ENCODE measurements around the gene SCUBE3.

SCUBE3 gene

DNA sequence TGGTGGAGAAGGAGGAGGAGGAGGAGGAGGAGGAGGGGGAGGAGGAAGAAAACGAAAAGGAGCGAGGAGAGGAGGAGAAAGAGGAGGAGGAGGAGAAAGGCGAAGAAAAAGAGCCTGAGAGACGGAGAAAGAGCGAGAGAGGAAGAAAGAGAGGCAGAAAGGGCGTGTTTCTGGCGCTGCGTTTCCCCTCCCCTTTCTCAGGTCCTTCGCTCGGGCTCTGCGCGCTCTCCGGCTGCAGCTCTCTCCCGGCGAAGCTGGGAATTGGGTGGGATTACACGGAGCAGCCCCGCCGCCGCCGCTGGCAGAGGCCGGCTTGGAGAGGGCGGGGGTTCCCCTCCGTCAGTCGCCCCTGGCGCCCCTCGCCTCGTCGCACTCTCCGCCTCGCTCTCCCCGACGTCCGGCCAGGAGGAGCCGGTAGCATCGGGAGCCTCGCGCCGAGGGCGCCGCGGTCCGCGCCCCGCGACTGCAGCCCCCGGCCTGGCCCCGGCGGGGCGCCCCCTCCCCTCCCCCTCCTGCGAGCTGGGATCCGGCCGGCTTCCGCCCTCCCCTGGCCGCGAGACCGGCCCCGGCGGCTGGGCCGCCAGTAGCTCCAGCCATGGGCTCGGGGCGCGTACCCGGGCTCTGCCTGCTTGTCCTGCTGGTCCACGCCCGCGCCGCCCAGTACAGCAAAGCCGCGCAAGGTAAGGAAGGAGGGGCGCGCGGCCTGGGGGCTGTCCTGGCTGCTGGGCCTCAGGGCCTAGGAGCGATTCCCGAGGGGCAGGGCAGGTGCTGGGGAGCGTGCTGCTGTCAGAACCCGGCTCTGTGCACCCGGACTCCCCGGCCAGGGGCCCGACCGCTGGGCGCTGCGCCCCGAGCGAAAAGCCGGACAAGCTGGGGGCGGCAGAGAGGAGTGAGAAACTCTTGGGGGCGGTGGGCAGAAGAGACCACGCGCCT, at the start of gene SCUBE3:
SCUBE3 (plus strand) TSS at position 133 of the 933 bp plus-strand sequence; CDS start at position 596, 463 bp downstream.
- no peak for DNase-seq

GRCh38 chr6:35164277-35164676, 49.5 kb upstream of the SCUBE3 start:
- DNase-seq, result no peak

GRCh38 chr6:35164868-35165267, 48.9 kb upstream of the SCUBE3 start:
- no peak for DNase-seq

DNA sequence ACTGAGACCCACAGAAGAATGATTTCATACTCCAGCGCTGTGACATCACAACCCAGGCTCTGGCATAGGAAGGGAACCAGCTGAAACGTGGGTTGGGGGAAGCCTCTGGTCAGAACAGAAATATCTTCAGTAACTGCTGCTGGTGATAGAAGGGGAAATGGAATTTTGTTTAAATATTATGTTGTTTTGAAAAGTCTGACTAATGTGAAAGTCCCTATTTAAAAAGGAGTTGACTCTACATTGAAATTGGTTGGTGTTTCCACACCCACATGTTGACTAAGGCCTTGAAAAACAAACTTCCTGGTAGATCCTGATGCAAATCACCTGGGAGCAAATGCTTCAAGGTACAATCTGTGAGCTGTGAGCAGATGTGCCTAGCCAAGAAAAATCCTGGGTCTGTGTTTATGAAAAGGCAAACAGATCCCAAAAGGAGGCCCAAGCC, 48.1 kb upstream of the SCUBE3 start:
- DNase-seq, result no peak

- DNase-seq, result no peak
Observed at GRCh38 chr6:35166116-35166515, 47.6 kb upstream of the SCUBE3 start.

GRCh38 chr6:35166520-35166919, 47.2 kb upstream of the SCUBE3 start:
- DNase-seq, result no peak

- DNase-seq, result no peak
Observed at GRCh38 chr6:35167505-35167904, 46.3 kb upstream of the SCUBE3 start.

DNA sequence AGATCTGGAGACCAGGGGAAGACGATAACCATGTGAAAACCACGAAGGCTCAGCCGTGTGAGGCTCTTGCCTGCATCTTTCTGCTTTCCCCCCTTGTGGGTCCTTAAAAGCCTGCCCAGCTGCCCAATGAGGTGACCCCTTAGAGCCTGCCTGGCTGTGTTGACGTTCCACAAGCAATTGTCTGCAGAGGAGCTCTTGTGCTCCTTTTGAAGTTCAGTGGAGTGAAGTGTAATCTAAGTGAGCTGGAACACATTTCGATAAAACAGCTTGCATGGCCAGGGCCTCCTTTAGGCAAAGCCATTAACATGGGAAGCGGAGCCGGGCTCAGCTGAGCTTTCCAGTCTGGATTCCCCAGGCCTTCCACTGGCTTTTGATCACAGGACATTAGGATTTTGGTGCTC, 45.3 kb upstream of the SCUBE3 start:
- no peak for DNase-seq

DNA sequence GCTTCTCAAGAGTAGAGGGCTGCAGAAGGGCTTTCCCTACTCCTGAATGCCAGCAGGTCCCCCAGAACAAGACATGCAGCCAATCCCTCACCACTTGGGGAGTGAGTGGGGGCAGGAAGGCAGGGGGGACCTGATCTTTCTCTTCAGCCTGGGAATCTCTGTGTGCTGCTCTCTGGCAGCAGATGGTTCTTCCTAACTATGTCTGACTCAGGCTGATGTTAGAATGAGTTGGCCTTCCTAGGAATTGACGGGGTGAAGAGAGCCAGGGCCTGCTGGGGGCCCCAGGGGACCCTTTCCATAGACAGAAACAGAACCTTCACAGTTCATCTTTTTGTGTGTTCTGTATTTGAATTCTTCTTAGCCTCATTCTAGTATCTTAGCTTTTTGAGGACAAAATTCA, 43.6 kb upstream of the SCUBE3 start:
- DNase-seq, result no peak

GRCh38 chr6:35170891-35171290, 42.9 kb upstream of the SCUBE3 start:
- no peak for DNase-seq

DNA sequence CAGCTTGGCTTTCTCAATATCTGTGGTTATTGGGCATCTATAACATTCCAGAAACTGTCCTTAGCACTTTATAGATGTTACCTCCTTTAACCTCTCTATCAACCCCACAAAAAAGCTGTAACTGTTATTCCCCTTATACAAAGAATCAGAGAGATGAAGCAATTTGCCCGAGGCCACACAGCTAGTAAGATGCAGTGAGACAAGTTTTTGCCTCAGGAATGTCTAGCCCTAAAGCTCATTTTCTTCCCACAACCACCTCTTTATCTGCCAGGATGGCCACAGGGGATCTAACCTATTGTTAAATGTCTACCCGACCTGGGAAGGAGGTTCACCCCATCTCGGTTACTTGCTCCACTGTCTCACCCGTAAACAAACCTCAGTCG, 40.7 kb upstream of the SCUBE3 start:
- DNase-seq, result no peak

DNA sequence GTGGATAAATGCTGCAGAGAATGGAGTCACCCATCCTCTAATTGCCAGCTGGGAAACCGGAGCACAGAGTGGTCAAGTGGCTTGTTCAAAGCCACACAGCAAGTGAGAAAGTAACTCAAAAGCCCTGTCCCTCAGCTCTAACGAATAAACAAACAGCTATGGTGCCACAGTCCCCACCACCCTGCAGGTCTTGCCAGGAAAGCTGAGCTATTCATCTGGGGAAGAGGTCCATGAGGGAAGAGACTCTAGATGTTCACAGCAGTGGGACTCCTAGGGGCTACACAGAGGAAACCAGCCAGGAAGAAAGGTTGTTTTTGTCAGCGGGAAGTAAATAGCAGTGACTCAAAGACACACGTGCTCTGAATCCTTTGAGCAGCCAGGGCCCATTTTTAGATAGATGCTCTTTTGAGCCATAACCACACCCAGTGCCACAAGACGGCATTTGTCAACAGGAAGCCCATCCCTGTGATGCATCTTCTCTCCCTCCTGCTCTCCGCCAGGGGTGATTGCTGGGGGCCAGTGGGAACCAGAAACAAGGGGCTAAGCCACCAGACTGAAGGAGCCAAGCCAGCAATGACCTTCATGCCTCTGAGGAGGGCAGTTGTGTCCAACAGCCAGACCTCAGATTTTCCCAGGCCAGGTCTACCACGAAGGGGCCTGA, 40.2 kb upstream of the SCUBE3 start:
- DNase-seq, result no peak

- no peak for DNase-seq
Observed at GRCh38 chr6:35174088-35174434, 39.7 kb upstream of the SCUBE3 start.

- no peak for DNase-seq
Observed at GRCh38 chr6:35174501-35174900, 39.3 kb upstream of the SCUBE3 start.

GRCh38 chr6:35176301-35177024, 37.3 kb upstream of the SCUBE3 start:
- DNase-seq, result no peak

- DNase-seq, result no peak
Observed at GRCh38 chr6:35177157-35177556, 36.6 kb upstream of the SCUBE3 start.

GRCh38 chr6:35177596-35177995, 36.2 kb upstream of the SCUBE3 start:
- DNase-seq, result no peak

- no peak for DNase-seq
Observed at GRCh38 chr6:35178012-35178411, 35.7 kb upstream of the SCUBE3 start.

- no peak for DNase-seq
Observed at GRCh38 chr6:35178932-35179832, 34.6 kb upstream of the SCUBE3 start.

DNA sequence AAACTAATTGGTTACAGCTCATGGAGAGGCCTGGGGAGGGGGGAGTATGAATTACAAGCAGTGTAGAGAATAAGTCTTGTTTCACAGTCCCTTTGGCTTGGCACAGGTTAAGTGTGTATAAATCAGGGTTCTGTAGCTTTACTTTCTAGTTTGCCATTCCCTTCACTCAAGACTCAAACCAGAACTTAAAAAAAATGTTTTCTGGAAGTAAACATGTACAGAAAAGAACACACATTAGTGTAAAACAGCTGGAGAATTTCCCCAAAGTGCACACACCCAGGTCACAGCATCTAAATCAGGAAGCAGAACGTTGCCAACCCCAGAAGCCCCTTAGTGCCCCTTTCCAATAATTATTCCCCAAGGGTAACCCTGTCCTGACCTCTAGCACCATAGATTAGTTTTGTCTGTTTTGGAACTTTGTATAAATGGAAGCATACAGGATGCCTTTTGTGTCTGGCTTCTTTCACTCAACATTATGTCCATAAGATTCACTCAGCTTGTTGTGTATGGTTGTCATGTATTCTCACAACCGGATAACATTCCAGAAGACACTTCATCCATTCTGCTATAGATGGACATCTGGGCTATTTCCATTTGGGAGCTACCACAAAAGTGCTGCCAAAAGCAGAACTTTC, 33.7 kb upstream of the SCUBE3 start:
- no peak for DNase-seq

- DNase-seq, result no peak
Observed at GRCh38 chr6:35181308-35181932, 32.3 kb upstream of the SCUBE3 start.
